Muscle layer of duodenum (tissue), 2 donors: ENCODE data around the gene FAXC.

Source experiments
- H3K27ac ChIP-seq: one replicate; pipeline ENCODE4 v1.7.0; 2013; ENCODE audit warnings: mild to moderate bottlenecking, low read length
- H3K27me3 ChIP-seq: one replicate; pipeline ENCODE4 v1.7.0; 2013; ENCODE audit warnings: low read depth, mild to moderate bottlenecking, control low read depth, low read length
- H3K36me3 ChIP-seq, 2 donors: one replicate each; pipeline ENCODE4 v1.7.0; 2013; ENCODE audit warnings: low read length in 2 of 2, control low read depth in 1 of 2, mild to moderate bottlenecking in 1 of 2; ENCODE audit not compliant: insufficient read depth in 2 of 2, control insufficient read depth in 1 of 2
- H3K4me1 ChIP-seq, 2 donors: one replicate each; pipeline ENCODE4 v1.7.0; 2013; ENCODE audit warnings: low read length in 2 of 2, mild to moderate bottlenecking in 2 of 2, control low read depth in 1 of 2, moderate library complexity in 1 of 2; ENCODE audit not compliant: insufficient read depth in 2 of 2, control insufficient read depth in 1 of 2
- H3K4me3 ChIP-seq, 2 donors: one replicate each; pipeline ENCODE4 v1.7.0; 2013; ENCODE audit warnings: low read length in 2 of 2, low read depth in 1 of 2, mild to moderate bottlenecking in 1 of 2
- H3K9me3 ChIP-seq, 2 donors: one replicate each; pipeline ENCODE4 v1.7.0; 2013; ENCODE audit warnings: low read length in 2 of 2, control low read depth in 1 of 2, mild to moderate bottlenecking in 1 of 2; ENCODE audit not compliant: control insufficient read depth in 1 of 2
- donor health status: healthy.

The FAXC gene

GRCh38 chr6:99359800-99360199, 10.3 kb upstream of the FAXC start:
- no peaks in the 10 kb centered on the region for H3K9me3 ChIP-seq
- H3K27ac ChIP-seq, result no peak overlapping the region
- H3K4me3 ChIP-seq, result no peak overlapping the region
- no peaks in the 10 kb centered on the region for H3K36me3 ChIP-seq
- H3K27me3 ChIP-seq, result no peaks in the 10 kb centered on the region
- H3K4me1 ChIP-seq, result no peaks in the 10 kb centered on the region

DNA sequence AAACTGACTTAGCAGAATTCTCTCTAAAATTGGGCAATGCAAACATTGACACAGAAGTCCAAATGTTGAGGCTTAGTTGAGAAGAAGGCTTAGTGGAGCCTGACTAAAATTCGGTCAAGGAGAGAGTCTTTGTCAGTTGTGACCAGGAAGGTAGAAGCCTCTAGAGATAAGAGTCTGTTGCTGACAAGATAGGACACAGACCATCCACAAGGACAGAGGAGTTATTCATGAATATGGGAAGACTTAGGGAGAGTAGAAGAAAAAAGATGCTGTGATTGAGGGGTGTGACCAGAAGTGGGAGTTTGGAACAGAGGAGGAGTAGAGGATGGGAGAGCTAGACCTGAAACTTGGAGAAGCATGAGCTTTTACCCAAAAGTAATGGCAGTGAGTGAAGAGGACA, 7.2 kb upstream of the FAXC start:
- Histone ChIP-seq H3K27me3 (no peaks in the 10 kb centered on the region), H3K36me3 (no peaks in the 10 kb centered on the region), H3K27ac (no peak overlapping the region)

GRCh38 chr6:99354983-99355382, 5.5 kb upstream of the FAXC start:
- peaks cover 3 to 8% of the 10 kb centered on the region in 2 donors for H3K4me1 ChIP-seq
- no peak overlapping the region for H3K4me3 ChIP-seq
- H3K9me3 ChIP-seq, result no peaks in the 10 kb centered on the region
- no peak overlapping the region for H3K27ac ChIP-seq
- peaks cover 14% of the 10 kb centered on the region for H3K27me3 ChIP-seq
- H3K36me3 ChIP-seq, result no peaks in the 10 kb centered on the region

More for the DNA sequence above, 7.2 kb upstream of the FAXC start:
- Histone ChIP-seq H3K9me3 (no peaks in the 10 kb centered on the region), H3K4me1 (no peaks in the 10 kb centered on the region), H3K4me3 (no peak overlapping the region)

- no peak overlapping the region for H3K4me3 ChIP-seq
- H3K4me1 ChIP-seq, result peaks cover 3 to 17% of the 10 kb centered on the region in 2 donors
- peaks cover 15% of the 10 kb centered on the region for H3K27me3 ChIP-seq
- no peaks in the 10 kb centered on the region for H3K36me3 ChIP-seq
- H3K27ac ChIP-seq, result no peak overlapping the region
- no peaks in the 10 kb centered on the region for H3K9me3 ChIP-seq
These were observed 3.7 kb upstream of the FAXC start for GRCh38 chr6:99353126-99353525.

GRCh38 chr6:99350573-99350972, 1.1 kb upstream of the FAXC start:
- H3K9me3 ChIP-seq, result no peaks in the 10 kb centered on the region
- peaks cover 15% of the 10 kb centered on the region for H3K27me3 ChIP-seq
- H3K27ac ChIP-seq, result no peak overlapping the region
- peaks cover 3 to 17% of the 10 kb centered on the region in 2 donors for H3K4me1 ChIP-seq
- H3K4me3 ChIP-seq, result peak overlapping the region; percentile 55 to 85
- H3K36me3 ChIP-seq, result no peaks in the 10 kb centered on the region

DNA sequence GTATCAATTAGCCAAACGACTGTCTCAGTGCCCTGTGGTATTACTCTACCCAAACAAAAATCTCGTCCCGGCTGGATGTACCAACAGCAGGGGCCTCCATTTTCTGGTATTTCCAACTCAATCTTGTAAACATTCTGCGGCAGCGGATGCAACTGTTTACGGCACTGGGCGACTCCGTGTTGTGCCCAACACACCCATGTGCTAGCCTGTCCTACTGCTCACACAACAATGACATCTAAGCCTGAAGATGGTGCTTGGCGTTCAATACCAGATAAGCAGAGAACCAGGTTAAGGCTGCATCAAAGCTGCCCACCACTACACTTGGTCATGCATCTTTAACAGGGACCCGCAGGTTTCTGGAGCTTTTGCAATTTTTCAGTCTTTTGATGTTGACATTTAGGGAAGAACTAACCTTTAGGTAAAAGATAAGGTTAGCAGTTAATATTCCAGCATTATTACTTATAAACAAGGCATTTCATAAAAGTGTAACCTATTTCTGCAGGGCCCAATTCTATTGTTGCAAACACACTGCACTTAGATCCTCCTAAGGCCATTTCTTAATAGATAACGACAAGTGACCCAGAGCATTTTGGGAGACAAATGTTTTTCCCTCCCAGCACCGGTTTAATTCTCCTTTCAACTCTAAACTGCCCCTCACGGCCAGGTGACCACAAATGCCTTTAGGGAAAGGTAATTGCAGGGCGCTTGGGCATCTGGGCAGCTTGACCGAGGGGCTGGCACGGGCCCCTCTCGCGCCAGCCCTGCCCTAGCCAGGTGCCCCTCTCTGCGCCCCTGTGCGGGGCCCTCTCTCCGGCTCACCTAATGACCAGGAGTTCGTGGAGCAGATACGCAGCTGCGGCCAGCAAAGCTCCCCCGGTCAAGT, 945 bp downstream of the FAXC start:
- peak overlapping the region; percentile 53 to 85 for H3K4me3 ChIP-seq
- peaks cover 3 to 17% of the 10 kb centered on the region in 2 donors for H3K4me1 ChIP-seq
- peak overlapping the region; percentile 27 for H3K27ac ChIP-seq
- H3K27me3 ChIP-seq, result peaks cover 15% of the 10 kb centered on the region
- no peaks in the 10 kb centered on the region for H3K36me3 ChIP-seq
- H3K9me3 ChIP-seq, result no peaks in the 10 kb centered on the region

DNA sequence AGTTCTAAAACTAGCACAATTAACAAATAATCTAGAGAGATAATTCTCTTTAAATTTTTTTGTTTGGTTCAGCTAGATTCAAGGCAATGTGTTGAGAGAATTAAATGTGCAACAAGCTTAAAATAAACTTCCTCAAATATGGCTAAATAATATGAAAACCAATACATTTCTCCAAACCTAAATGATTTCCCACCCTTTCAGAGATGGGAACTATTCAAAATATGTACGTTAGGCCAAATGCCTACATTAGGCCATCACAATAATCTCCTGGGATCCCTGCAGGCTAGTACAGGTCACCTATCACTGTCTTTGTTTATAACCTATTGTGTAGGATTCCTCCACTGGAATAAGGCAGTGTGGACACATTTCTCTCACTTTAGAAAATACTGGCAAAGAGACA, 1.7 kb downstream of the FAXC start:
- H3K36me3 ChIP-seq, result no peaks in the 10 kb centered on the region
- H3K9me3 ChIP-seq, result no peaks in the 10 kb centered on the region
- peaks cover 15% of the 10 kb centered on the region for H3K27me3 ChIP-seq
- peaks cover 3 to 17% of the 10 kb centered on the region in 2 donors for H3K4me1 ChIP-seq
- peak overlapping the region; percentile 53 to 85 for H3K4me3 ChIP-seq
- peak overlapping the region; percentile 8 for H3K27ac ChIP-seq

- Histone ChIP-seq H3K4me3 (no peak overlapping the region), H3K9me3 (no peaks in the 10 kb centered on the region), H3K36me3 (no peaks in the 10 kb centered on the region), H3K4me1 (peaks cover 3 to 17% of the 10 kb centered on the region in 2 donors), H3K27ac (no peak overlapping the region), H3K27me3 (peaks cover 15% of the 10 kb centered on the region)
These were observed 2.9 kb downstream of the FAXC start for GRCh38 chr6:99346595-99346994.

DNA sequence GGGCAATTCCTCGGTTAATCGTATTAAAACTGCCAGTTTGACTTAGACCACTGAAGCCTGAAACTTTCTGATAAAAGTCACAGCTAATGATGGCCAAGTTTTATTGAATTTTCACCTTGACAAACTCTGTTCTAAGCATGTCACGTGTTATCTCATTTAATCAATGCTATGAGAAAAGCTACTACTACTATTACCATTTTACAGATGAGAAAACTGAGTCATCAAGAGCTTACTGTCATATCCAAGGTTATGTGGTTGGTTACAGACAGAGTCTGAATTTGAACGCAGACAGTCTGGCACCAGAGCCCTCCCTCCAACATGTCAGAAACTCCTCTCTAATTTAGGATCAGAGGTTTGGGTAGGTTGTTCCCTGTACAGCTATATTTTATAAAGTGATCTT, 4.3 kb downstream of the FAXC start:
- H3K27me3 ChIP-seq, result peaks cover 3% of the 10 kb centered on the region
- H3K27ac ChIP-seq, result no peak overlapping the region
- no peaks in the 10 kb centered on the region for H3K36me3 ChIP-seq
- no peak overlapping the region for H3K4me3 ChIP-seq
- peaks cover 2 to 11% of the 10 kb centered on the region in 2 donors for H3K4me1 ChIP-seq
- H3K9me3 ChIP-seq, result no peaks in the 10 kb centered on the region

DNA sequence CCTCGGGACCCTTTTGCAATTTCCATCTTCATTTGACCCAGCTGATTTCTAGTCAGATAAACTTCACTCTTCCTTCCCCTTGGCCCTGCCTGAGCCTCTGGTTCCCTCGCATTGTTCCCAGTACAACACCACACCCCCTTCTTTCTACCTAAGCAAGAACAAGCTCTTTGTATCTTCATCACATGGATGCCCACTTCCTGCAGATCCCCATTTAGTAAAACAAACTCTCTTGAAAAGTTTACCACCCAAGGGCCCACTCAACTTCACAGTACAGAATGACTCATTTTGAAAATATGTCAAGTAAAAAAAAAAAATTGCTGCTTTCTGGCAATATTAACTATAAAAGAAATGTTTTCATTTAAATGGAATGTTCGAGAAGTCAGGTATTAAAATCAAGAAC, 5.2 kb downstream of the FAXC start:
- peaks cover 0 to 4% of the 10 kb centered on the region in 2 donors for H3K4me1 ChIP-seq
- no peaks in the 10 kb centered on the region for H3K9me3 ChIP-seq
- no peaks in the 10 kb centered on the region for H3K27me3 ChIP-seq
- H3K4me3 ChIP-seq, result no peak overlapping the region
- no peaks in the 10 kb centered on the region for H3K36me3 ChIP-seq
- H3K27ac ChIP-seq, result no peak overlapping the region

DNA sequence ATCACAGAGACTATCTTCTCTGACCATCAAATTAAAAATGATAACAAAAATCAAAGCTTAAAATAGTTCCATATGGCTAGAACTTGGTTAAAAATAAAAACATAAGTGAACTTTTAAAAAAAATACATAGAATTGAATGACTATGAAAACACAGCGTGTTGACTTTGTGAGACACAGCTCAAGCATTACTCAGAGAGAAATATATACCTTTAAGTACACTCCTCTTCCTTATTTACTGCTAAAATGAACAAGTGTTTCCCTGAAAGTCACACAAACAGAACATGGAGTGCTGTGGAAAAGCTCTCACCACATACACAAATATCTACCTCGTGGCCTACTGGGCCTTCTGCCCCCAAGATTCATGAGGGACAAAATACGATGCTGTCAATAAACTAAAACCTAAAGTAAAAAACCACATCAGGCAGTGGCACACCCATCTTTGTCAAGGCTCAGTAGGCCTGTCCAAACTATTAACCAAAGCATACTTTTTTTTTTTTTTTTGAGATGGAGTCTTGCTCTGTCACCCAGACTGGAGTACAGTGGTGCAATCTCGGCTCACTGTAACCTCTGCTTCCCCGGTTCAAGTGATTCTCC, 7.5 kb downstream of the FAXC start:
- Histone ChIP-seq H3K27me3 (no peaks in the 10 kb centered on the region), H3K9me3 (no peaks in the 10 kb centered on the region), H3K36me3 (no peaks in the 10 kb centered on the region), H3K4me1 (no peaks in the 10 kb centered on the region), H3K4me3 (no peak overlapping the region), H3K27ac (no peak overlapping the region)
